ENCODE data around the gene ACOXL. TPM values are rescaled to one million over a fixed set of nuclear protein-coding genes. Genes with fewer than 3 reads are reported as not detected.

The ACOXL gene
- total RNA-seq, 1 donor from 2014 or later = 0.20 TPM

GRCh38 chr2:110997331-110998045 is 265.1 kb downstream of the ACOXL start:
- ChIA-PET CTCF (no interaction called here), POLR2A (no interaction called here)
- TF ChIP-seq, protein P1, sequence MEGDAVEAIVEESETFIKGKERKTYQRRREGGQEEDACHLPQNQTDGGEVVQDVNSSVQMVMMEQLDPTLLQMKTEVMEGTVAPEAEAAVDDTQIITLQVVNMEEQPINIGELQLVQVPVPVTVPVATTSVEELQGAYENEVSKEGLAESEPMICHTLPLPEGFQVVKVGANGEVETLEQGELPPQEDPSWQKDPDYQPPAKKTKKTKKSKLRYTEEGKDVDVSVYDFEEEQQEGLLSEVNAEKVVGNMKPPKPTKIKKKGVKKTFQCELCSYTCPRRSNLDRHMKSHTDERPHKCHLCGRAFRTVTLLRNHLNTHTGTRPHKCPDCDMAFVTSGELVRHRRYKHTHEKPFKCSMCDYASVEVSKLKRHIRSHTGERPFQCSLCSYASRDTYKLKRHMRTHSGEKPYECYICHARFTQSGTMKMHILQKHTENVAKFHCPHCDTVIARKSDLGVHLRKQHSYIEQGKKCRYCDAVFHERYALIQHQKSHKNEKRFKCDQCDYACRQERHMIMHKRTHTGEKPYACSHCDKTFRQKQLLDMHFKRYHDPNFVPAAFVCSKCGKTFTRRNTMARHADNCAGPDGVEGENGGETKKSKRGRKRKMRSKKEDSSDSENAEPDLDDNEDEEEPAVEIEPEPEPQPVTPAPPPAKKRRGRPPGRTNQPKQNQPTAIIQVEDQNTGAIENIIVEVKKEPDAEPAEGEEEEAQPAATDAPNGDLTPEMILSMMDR (IDR thresholded peaks at IDR 0.05) = no peak
- no peak for DNase-seq
- ATAC-seq (ENCODE audit: low read depth) = no peak
- Mint-ChIP-seq H3K27me3 (peaks cover 13% of the 10 kb centered on the region), H3K4me3 (no peak overlapping the region), H3K36me3 (ENCODE audit: low read depth) (no peaks in the 10 kb centered on the region), H3K4me1 (peaks cover 18% of the 10 kb centered on the region), H3K9me3 (no peaks in the 10 kb centered on the region), H3K27ac (no peak overlapping the region)
- intact Hi-C loops (cut with micrococcal nuclease) = no loop called here

GRCh38 chr2:110998311-110998710 is 265.9 kb downstream of the ACOXL start:
- POLR2A ChIA-PET = no interaction called here

GRCh38 chr2:110999626-111000025 is 267.3 kb downstream of the ACOXL start:
- intact Hi-C loops (cut with micrococcal nuclease) = no loop called here
- TF ChIP-seq, protein P1 (IDR thresholded peaks at IDR 0.05) = no peak

More at GRCh38 chr2:110998311-110998710, 265.9 kb downstream of the ACOXL start:
- Mint-ChIP-seq H3K4me3 (no peak overlapping the region), H3K36me3 (ENCODE audit: low read depth) (no peaks in the 10 kb centered on the region), H3K9me3 (no peaks in the 10 kb centered on the region), H3K27me3 (peaks cover 13% of the 10 kb centered on the region), H3K4me1 (peaks cover 13% of the 10 kb centered on the region), H3K27ac (no peak overlapping the region)
- DNase-seq (no peak), ATAC-seq (ENCODE audit: low read depth) (no peak)
- TF ChIP-seq, protein P1 (IDR thresholded peaks at IDR 0.05) = no peak
- intact Hi-C loops (cut with micrococcal nuclease) = no loop called here
- CTCF ChIA-PET = no interaction called here

GRCh38 chr2:111005307-111005706 is 272.9 kb downstream of the ACOXL start:
- TF ChIP-seq, protein P1 (IDR thresholded peaks at IDR 0.05) = no peak
- DNase-seq = no peak
- no peaks in the 10 kb centered on the region for H3K36me3 Mint-ChIP-seq (ENCODE audit: low read depth)
- POLR2A ChIA-PET = no interaction called here
- H3K27me3 Mint-ChIP-seq = peaks cover 21% of the 10 kb centered on the region
- intact Hi-C loops (cut with micrococcal nuclease) = no loop called here
- H3K9me3 Mint-ChIP-seq = no peaks in the 10 kb centered on the region
- no peak overlapping the region for H3K4me3 Mint-ChIP-seq
- no peak for ATAC-seq (ENCODE audit: low read depth)
- H3K27ac Mint-ChIP-seq = no peak overlapping the region
- CTCF ChIA-PET = no interaction called here
- no peaks in the 10 kb centered on the region for H3K4me1 Mint-ChIP-seq

More at GRCh38 chr2:110999626-111000025, 267.3 kb downstream of the ACOXL start:
- ChIA-PET POLR2A (no interaction called here), CTCF (no interaction called here)
- Mint-ChIP-seq H3K27ac (no peak overlapping the region), H3K36me3 (ENCODE audit: low read depth) (no peaks in the 10 kb centered on the region), H3K27me3 (peaks cover 15% of the 10 kb centered on the region), H3K9me3 (no peaks in the 10 kb centered on the region), H3K4me3 (no peak overlapping the region), H3K4me1 (peaks cover 2% of the 10 kb centered on the region)
- ATAC-seq (ENCODE audit: low read depth) (no peak), DNase-seq (no peak)

- intact Hi-C loops (cut with micrococcal nuclease) = no loop called here
- ChIA-PET CTCF (no interaction called here), POLR2A (no interaction called here)
- H3K4me1 Mint-ChIP-seq = no peaks in the 10 kb centered on the region
- no peak overlapping the region for H3K4me3 Mint-ChIP-seq
- H3K9me3 Mint-ChIP-seq = no peaks in the 10 kb centered on the region
- no peaks in the 10 kb centered on the region for H3K36me3 Mint-ChIP-seq (ENCODE audit: low read depth)
- peaks cover 21% of the 10 kb centered on the region for H3K27me3 Mint-ChIP-seq
- no peak overlapping the region for H3K27ac Mint-ChIP-seq
- TF ChIP-seq, protein P1 (IDR thresholded peaks at IDR 0.05) = no peak
- DNase-seq (no peak), ATAC-seq (ENCODE audit: low read depth) (no peak)
Observed at GRCh38 chr2:111005821-111006220, 273.4 kb downstream of the ACOXL start.
